ENCODE measurements around the gene KDM8.
"Not testable (repeated sequence)": the region's sequence is repeated elsewhere in the genome, so short reads cannot be mapped to it uniquely, and the experiment has no call there.

Gene KDM8

DNA sequence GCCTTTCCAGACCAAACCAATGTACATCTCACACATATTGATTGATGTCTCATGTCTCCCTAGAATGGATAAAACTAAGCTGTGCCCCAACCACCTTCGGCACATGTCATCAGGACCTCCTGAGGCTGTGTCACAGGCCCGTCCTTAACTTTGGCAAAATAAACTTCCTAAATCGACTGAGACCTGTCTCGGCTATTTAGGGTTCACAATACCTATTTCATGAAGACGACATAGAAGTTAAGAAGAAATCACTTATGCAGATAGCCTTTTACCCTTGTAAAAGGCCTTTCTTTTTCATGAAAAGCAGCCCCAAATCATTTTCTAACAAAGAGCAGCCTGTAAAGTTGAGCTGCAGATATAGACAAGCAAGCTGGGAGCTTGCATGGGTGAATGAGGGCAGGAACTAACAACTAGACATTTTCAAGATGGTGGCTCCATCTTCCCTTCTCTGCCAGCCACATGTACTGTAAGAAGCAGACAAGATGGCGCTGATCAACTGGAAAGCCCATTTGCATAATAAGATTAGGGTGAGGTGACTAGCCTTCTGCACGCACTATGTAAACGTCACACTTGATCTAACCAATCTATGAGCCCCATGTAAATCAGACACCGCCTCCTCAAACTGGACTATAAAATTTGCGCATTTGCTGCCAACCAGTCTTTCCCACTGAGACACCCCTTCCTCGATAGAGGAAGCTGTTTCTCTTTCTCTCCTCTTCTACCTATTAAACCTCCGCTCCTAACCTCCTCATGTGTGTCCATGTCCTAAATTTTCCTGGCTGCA, 4.7 kb upstream of the KDM8 start:
- TF ChIP-seq GATA1 (IDR thresholded peaks at IDR 0.05; ENCODE audit: low read depth, low read length) (no peak), POLR2A (IDR thresholded peaks at IDR 0.05; ENCODE audit: low read length) (no peak)
- no peak for DNase-seq

DNA sequence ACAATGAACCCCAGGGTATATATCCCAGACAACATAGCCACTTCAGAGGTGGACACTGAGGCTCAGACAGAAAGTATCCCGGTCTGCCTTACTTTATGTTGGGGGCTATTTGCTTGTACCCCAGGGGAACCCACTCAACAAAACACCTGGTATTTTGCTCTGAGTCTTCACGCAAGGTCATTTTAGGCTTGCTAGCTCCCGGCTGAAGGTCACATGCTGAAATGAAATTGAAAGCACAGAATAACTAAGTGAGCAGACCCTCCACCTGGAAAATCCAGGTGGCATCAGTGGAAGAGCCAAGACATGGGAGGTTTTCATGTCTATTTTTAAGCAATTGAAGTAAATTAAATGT, 4.1 kb upstream of the KDM8 start:
- TF ChIP-seq POLR2A (IDR thresholded peaks at IDR 0.05; ENCODE audit: low read length) (no peak), GATA1 (IDR thresholded peaks at IDR 0.05; ENCODE audit: low read depth, low read length) (no peak)

DNA sequence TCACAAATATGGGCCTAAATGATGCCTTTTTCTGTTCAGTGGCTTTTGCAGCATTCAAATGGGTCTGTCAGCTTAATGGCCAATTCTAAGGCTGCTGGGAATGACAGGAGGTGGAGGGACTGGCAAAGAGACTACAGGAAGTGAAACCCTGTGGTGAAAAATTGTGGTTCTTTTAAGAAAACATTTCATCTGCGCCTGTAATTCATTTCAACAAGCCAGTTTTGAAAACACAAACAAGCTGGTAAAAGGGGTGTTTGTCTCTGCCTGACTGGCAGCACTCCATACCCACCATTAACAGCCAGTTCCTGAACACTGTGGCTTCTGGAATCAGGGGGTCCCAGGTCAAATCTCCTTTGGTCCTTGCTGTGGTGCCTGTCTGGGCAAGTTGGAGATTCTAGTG, 3.6 kb upstream of the KDM8 start:
- no peak for DNase-seq

More for the DNA sequence above, 4.1 kb upstream of the KDM8 start:
- no peak for DNase-seq

DNA sequence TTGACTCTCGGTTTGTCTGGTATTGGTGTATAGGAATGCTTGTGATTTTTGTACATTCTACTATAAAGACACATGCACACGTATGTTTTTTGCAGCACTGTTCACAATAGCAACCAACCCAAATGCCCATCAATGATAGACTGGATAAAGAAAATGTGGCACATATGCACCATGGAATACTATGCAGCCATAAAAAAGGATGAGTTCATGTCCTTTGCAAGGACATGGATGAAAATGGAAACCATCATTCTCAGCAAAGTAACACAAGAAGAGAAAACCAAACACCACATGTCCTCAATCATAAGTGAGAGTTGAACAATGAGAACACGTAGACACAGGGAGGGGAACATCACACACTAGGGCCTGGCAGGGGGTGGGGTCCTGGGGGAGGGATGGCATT, 2.4 kb upstream of the KDM8 start:
- not testable (repeated sequence) for DNase-seq

More for the DNA sequence above, 3.6 kb upstream of the KDM8 start:
- TF ChIP-seq GATA1 (IDR thresholded peaks at IDR 0.05; ENCODE audit: low read depth, low read length) (no peak), POLR2A (IDR thresholded peaks at IDR 0.05; ENCODE audit: low read length) (no peak)

DNA sequence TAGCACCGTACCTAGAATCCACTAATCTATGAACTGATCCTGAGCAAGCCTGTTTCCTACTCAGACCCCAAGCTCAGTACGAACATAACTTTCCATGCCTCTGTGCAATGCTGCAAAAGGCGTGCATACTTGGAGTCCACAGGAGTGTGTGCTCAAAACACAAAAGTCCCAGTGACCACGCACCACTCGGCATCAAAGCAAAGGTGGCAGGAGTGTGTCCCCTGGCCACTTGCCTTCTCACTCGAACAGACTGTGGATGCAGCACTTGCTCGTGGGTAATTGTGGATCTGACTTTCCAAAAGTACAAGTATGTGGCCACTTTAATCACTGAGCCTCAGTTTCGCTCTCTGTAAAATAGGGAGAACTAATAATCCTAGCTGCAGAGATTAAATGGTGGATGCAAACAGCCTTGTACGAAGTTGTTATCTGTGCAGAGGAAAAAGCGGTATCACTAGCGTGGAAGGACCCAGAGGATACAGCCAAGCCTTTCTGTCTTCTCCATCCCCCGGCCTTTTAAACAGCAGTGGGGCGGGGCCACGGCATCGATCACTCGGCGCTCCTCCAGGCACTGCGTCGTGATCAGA, 311 bp upstream of the KDM8 start:
- TF ChIP-seq POLR2A (IDR thresholded peaks at IDR 0.05; ENCODE audit: low read length) = no peak
- no peak for TF ChIP-seq GATA1 (IDR thresholded peaks at IDR 0.05; ENCODE audit: low read depth, low read length)
- DNase-seq = peak in 1 of 2 experiments; percentile 33

DNA sequence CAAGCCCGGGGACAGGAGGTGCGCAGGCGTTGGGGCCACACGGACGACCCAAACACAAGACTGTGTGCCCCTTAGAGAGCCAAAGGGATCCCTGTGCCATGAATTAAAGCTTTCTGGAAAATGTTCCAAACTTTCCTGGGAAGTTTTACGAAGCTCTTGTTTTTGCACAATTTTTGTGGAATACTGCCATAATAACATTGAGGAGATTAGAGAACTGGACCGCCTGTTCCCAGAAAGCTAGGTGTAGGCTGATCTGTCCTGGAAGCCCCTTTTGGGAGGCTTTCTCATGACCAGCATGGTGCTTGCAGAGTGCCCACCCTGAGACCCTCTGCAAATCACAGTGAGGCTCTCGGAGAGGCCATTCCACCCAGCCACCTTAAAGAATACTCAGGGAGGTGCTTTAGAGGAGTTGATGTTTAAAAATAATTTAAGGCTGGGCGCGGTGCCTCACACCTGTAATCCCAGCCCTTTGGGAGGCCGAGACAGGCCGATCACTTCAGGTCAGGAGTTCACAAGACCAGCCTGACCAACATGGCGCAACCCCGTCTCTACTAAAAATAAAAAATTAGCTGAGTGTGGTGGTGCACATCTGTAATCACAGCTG, 1.1 kb downstream of the KDM8 start:
- no peak for DNase-seq
- TF ChIP-seq GATA1 (IDR thresholded peaks at IDR 0.05; ENCODE audit: low read depth, low read length) = no peak
- no peak for TF ChIP-seq POLR2A (IDR thresholded peaks at IDR 0.05; ENCODE audit: low read length)

DNA sequence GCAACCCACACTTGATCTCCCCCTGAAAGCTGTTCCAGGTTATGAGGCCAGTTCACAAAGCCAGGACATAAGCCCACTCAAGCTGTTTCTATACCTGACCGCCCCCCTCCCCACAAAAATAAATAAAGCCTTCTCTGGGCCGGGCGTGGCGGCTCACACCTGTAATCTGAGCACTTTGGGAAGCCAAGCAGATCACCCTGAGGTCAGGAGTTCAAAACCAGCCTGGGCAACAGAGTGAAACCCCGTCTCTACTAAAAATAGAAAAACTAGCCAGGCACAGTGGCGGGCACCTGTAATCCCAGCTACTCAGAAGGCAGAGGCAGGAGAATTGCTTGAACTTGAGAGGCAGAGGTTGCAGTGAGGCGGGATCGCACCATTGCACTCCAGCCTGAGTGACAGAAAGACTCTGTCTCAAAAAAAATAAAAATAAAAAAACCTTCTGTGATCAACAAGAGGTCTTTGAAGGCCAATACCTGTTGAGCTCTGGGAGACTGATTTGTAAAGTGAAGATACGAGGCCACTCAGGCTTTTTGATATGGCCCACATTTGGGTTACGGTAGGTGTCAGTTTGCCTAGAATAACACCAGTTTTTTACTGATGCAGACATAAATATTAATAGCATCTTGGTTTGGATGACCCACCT, 2.2 kb downstream of the KDM8 start:
- TF ChIP-seq POLR2A (IDR thresholded peaks at IDR 0.05; ENCODE audit: low read length) = no peak
- TF ChIP-seq GATA1 (IDR thresholded peaks at IDR 0.05; ENCODE audit: low read depth, low read length) = no peak
- no peak for DNase-seq

DNA sequence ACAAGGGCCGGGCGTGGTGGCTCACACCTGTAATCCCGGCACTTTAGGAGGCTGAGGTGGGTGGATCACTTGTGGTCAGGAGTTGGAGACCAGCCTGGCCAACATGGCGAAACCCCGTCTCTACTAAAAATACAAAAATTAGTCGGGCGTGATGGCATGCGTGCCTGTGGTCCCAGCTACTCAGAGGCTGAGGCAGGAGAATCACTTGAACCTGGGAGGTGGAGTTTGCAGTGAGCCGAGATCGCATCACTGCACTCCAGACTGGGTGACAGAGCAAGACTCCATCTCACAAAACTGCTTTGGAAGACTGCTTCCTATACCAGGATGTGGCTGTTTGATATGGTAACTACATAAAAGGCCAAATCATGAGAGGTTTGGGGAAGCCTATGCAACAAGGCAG, 3.8 kb downstream of the KDM8 start:
- not testable (repeated sequence) for DNase-seq

DNA sequence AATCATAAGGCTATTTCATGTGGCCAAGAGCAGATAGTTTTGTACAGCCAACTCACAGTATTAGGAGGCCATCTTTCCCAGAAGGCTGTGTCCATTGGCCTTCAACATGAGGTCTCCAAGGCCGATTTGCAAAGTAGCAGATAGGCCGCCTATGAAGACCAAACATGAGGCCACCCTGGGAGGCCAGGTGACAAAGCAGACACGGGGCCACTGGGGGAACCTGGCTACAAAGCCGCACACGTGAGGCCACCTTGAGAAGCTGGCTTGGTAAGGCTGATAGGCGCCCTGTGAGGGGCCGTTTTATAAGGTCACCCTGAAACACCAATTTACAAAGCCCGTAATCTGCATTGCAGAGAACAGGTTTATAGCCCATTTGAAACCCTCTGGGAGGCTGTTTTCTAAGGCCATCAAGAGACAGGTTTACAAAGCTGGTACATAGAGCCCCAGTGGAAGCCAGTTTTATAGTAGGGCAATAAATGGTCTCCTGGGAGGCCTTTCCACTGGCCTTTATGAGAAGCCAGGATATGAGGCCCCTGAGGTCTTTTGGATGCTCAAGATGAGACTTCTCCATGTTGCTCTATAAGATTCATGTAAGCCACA, 4.9 kb downstream of the KDM8 start:
- DNase-seq = no peak
- TF ChIP-seq GATA1 (IDR thresholded peaks at IDR 0.05; ENCODE audit: low read depth, low read length) = no peak
- no peak for TF ChIP-seq POLR2A (IDR thresholded peaks at IDR 0.05; ENCODE audit: low read length)

DNA sequence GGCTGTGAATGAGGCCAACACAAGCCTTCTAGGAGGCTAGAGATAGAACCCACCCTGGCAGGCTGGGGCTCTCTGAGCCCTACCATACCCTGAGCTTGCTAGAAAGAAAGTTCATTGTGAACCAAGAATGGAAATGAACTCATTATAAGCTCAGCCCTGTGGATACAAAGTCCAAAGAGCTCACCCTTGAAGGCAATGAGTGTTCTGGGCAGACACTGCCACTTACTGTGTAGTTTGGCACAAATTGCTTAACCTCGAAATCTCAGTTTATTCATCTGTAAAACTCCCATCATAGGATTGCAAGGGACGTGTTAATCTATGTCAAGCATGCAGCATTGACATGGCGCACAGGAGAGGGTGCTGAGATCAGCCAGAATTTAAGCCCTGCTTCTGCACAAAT, 5.5 kb downstream of the KDM8 start:
- DNase-seq = no peak

DNA sequence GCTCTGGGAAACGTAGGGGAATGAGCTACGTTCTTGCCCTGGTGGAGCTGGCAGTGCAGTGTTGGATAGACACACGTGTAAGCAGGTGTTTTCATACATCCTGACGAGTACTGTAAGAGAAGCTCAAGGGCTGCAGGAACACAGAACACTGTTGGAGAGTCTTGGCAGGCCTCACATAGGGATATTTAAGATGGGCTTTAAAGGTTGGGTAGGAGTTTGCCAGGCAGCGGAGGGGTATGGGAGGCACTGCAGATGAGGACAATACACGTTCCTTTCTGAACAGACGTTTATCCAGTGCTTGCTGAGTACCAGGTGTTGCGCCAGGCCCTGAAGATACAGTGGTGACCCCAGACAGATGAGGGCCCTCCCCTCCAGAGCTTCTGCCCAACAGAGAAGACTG, 6.3 kb downstream of the KDM8 start:
- DNase-seq = no peak
- TF ChIP-seq POLR2A (IDR thresholded peaks at IDR 0.05; ENCODE audit: low read length) (no peak), GATA1 (IDR thresholded peaks at IDR 0.05; ENCODE audit: low read depth, low read length) (no peak)

More for the DNA sequence above, 5.5 kb downstream of the KDM8 start:
- TF ChIP-seq POLR2A (IDR thresholded peaks at IDR 0.05; ENCODE audit: low read length) (no peak), GATA1 (IDR thresholded peaks at IDR 0.05; ENCODE audit: low read depth, low read length) (no peak)

DNA sequence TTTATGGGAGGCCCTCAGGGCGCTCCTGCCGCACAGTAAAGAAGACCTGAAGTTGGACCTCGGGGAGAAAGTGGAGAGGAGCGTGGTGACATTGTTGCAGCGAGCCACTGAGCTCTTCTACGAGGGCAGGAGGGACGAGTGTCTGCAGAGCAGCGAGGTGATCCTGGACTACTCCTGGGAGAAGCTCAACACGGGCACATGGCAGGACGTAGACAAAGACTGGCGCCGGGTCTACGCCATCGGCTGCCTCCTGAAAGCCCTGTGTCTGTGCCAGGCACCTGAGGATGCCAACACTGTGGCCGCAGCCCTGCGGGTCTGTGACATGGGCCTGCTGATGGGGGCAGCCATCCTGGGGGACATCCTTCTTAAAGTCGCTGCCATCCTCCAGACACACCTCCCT, 6.8 kb downstream of the KDM8 start:
- DNase-seq = no peak
- TF ChIP-seq GATA1 (IDR thresholded peaks at IDR 0.05; ENCODE audit: low read depth, low read length) (no peak), POLR2A (IDR thresholded peaks at IDR 0.05; ENCODE audit: low read length) (no peak)

DNA sequence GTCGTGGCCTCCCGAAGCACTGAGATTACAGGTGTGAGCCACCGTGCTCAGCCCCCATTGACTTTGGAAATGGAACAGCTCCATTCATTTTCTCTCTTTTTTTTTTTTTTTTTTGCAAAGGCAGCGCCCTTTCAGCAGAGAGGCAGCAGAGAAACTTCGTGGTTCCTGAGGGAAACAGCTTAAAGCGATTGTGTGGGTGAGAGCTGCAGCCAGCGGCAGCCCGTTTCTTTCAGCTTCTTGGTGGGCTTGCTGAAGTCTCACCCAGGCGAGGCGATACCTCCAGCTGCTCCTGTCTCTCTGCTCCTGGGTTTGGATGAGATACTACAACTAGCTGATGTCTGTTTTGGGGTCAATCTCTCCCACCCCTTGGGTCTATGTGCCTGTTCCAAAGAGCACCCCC, 7.7 kb downstream of the KDM8 start:
- TF ChIP-seq GATA1 (IDR thresholded peaks at IDR 0.05; ENCODE audit: low read depth, low read length) (no peak), POLR2A (IDR thresholded peaks at IDR 0.05; ENCODE audit: low read length) (no peak)
- no peak for DNase-seq

Data from erythroblast (primary cell).